GM21360 (cell line): Measurements from ENCODE around the gene DACH1.

ENCODE experiments used
- ATAC-seq: cut with Tn5 transposase; IDR thresholded peaks from one replicate; pipeline ENCODE4 v1.9.1; 2021; ENCODE audit warnings: mild to moderate bottlenecking, moderate library complexity; ENCODE audit not compliant: unreplicated experiment

The DACH1 gene

GRCh38 chr13:71830736-71831135, 36.3 kb downstream of the DACH1 start:
- ATAC-seq, result no peak

DNA sequence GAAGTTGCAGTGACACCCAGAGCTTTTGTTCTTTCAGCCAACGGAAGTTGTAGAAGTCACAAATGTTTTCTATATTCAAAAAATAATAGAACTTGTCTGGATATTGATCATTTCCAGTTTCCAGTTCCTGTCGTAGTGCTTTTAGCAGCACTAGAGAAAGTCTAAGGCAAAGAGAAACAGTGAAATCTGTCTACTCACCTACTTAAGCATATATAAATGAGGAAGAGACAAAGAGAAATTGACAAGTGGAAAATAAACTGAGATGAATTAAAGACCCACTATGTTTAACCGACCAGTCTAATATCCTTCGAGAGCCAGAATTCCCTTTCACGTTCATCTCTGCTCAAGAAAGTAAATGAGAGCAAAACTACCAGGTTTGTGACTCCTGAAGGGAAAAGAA, 36.7 kb downstream of the DACH1 start:
- no peak for ATAC-seq

DNA sequence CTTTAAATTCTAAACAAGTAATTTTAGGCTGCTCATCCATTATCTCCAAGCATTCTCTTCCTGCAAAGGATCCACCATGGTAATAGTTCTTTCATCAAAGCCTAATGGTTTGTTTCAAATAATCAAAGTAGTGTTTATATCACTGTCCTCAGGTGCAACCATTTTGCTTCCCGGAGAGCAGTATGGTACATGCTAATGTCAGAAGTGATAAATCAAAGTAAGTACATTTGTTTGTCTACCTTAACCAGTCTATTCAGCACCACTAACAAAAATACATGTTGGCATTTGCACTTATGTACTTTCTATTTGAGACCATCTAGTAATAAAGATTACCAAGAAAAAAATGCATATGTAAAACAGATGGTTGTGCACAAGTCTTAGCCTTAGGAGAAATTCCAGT, 37.5 kb downstream of the DACH1 start:
- no peak for ATAC-seq

DNA sequence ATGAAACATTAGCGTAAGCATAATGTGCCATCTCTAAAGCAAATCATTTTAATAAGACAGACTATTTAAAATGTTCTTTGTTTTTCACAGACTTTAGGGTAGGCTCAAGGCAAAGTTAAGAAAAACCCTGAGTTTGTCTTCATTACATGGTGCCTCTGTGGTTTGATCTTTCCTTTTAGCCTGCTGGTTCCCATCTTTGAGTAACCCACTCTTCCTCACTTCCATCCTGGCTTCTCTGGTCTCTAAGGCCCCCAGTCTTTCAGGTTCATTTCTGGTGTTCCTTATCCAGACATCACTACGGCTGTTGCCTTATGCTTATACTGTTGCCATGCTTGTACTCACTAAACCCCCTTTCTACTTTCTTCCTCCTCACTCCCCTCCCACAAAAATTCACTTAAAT, 38.4 kb downstream of the DACH1 start:
- ATAC-seq, result no peak

- no peak for ATAC-seq
These were observed 38.9 kb downstream of the DACH1 start for GRCh38 chr13:71828117-71828516.

- ATAC-seq, result no peak
These were observed 39.8 kb downstream of the DACH1 start for GRCh38 chr13:71827241-71827640.

GRCh38 chr13:71820699-71821098, 46.3 kb downstream of the DACH1 start:
- no peak for ATAC-seq

- ATAC-seq, result no peak
These were observed 49.7 kb downstream of the DACH1 start for GRCh38 chr13:71817335-71817734.

GRCh38 chr13:71814806-71815360, 52.1 kb downstream of the DACH1 start:
- ATAC-seq, result no peak

GRCh38 chr13:71813187-71813586, 53.8 kb downstream of the DACH1 start:
- ATAC-seq, result no peak

DNA sequence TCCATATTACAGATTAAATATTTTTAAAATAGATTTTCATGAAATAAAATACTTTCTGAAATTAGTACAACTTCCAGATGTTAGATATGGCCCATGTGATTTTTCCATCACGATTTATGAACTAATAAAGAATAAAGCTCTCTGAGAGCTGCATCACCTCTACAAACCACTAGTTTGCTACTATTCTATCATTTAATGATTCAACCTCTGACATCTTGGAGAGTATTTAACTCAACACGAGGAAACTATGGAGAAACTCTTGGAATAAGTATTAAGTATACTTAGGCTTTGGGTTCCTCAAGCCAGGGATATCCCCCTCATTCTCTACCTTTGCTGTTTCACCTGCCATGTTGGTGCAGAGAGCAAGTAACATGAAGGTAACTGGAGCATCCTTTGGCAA, 55.7 kb downstream of the DACH1 start:
- no peak for ATAC-seq

- ATAC-seq, result no peak
These were observed 58.3 kb downstream of the DACH1 start for GRCh38 chr13:71808708-71809107.

GRCh38 chr13:71806886-71807285, 60.1 kb downstream of the DACH1 start:
- ATAC-seq, result no peak

GRCh38 chr13:71803066-71803465, 63.9 kb downstream of the DACH1 start:
- ATAC-seq, result no peak

DNA sequence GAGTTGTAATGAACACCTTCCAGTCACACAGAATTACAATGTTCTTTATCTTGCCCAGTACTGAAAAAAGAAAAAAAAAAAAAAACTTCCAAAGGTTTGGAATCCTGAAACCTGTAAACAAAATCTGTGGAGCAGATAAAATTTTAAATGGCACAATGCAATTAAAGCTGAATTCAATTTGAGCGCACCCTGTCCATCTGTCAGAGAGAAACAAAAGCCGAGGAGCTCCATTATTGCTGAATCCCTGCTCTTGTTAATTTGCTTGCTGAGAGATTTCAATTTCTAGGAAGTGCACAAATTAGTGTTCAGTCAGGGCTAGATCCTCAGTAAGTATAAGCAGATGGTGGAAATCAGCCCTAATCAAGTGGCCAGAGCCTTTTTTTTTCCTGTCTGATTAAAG, 65.2 kb downstream of the DACH1 start:
- no peak for ATAC-seq

- ATAC-seq, result no peak
These were observed 65.7 kb downstream of the DACH1 start for GRCh38 chr13:71801165-71801760.

GRCh38 chr13:71799324-71799723, 67.7 kb downstream of the DACH1 start:
- no peak for ATAC-seq

DNA sequence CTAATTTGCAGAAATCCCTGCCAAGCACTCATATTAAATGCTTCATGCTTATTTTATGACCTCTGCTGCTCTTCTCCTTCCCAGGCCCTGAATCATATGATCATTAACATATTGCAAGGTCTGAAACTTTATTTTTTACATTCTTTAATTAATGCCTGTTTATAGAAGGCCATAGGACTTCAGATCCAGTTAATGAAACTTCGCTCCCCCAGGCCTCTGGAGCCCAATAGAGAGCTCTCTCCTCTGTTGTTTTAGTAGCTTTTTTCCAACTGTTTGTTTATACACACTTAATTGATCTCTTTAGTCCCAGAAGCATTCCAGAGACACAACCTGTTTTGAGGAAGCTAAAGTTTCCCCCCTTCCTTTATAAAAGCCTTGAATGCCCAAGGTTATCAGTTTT, 68.3 kb downstream of the DACH1 start:
- no peak for ATAC-seq

DNA sequence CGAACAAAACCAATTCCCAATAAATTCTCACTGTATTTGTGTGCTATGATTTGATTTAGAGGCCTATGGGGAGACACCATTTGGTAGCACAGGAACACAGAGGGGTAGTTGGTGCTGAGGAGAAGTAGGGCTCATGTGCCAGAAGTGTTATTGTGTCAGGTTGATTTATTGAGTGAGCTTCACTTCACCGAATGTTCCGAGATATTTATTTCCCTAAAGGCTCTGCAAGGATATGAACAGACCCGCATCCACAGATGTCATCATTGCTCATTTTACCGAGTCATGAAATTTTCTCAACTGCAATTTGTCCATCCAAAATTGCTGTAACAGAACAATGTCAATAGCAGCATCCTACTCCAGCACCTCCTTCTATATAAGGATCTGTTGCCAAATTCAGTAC, 69.5 kb downstream of the DACH1 start:
- ATAC-seq, result no peak

- ATAC-seq, result no peak
These were observed 77.2 kb downstream of the DACH1 start for GRCh38 chr13:71789693-71790329.

DNA sequence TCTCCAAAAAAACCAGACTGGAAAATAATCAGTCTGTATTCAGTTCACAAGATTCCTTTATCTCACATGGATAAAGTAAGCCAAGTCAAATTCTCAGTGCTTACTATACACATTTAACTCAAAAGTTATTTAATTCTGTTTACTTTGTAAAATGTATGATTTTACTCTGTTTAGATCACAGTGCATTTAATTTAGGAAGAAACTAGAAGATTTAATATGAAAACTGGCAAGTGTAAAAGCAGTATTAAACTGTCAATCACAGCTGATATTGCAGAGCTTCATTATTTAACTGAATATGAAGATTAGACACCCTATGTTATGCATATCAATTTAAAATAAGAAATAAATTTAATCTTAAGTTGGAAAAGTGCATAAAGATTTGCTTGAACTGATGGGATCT, 78.0 kb downstream of the DACH1 start:
- no peak for ATAC-seq

DNA sequence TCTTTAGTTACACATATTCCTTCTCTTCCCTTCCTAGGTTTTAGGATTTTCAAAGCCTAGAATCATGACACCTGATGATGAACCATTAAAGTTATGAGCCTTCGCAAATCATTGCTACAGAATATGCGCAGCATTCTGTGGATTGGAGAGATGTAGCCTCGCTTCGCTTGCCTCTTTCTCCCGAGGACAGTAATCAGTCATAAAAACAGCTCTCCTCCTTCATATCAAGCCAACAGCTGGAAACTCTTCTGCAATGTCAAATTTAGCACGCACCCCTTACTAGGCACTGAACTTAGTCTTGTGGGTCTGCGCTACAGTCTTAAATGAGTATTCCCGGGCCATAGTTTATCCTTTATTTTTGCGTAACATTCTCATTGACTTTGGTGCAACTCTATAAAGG, 79.6 kb downstream of the DACH1 start:
- no peak for ATAC-seq

- no peak for ATAC-seq
These were observed 80.1 kb downstream of the DACH1 start for GRCh38 chr13:71786875-71787274.
